Activated naive CD4-positive, alpha-beta T cell treated with anti-CD3 and anti-CD28 coated beads, Interleukin-2, amount 50 U/mL, for 24 hours (primary cell): ENCODE measurements around the gene NUDT4B.
"Not testable (repeated sequence)": the region's sequence is repeated elsewhere in the genome, so short reads cannot be mapped to it uniquely, and the experiment has no call there.

ENCODE experiments used
- H3K27ac Mint-ChIP-seq: one replicate; pipeline ENCODE4 v1.8.0; 2021; ENCODE audit warnings: mild to moderate bottlenecking, mixed read lengths
- H3K27me3 Mint-ChIP-seq: one replicate; pipeline ENCODE4 v1.8.0; 2021; ENCODE audit warnings: mixed read lengths
- H3K36me3 Mint-ChIP-seq: one replicate; pipeline ENCODE4 v1.8.0; 2021; ENCODE audit warnings: mixed read lengths
- H3K4me1 Mint-ChIP-seq: one replicate; pipeline ENCODE4 v1.8.0; 2021; ENCODE audit warnings: mixed read lengths
- H3K4me3 Mint-ChIP-seq: one replicate; pipeline ENCODE4 v1.8.0; 2021; ENCODE audit warnings: mild to moderate bottlenecking, mixed read lengths
- H3K9me3 Mint-ChIP-seq: one replicate; pipeline ENCODE4 v1.8.0; 2021; ENCODE audit warnings: mixed read lengths

Gene NUDT4B

GRCh38 chr1:148748563-148749334 lies at the start of gene NUDT4B:
Gene NUDT4B, plus strand, starts transcription at chr1:148748774. Its CDS starts 179 bp downstream, at chr1:148748953.
- H3K4me1 Mint-ChIP-seq, H3K27ac Mint-ChIP-seq, H3K4me3 Mint-ChIP-seq, H3K27me3 Mint-ChIP-seq, H3K9me3 Mint-ChIP-seq, H3K36me3 Mint-ChIP-seq: not testable (repeated sequence)

DNA sequence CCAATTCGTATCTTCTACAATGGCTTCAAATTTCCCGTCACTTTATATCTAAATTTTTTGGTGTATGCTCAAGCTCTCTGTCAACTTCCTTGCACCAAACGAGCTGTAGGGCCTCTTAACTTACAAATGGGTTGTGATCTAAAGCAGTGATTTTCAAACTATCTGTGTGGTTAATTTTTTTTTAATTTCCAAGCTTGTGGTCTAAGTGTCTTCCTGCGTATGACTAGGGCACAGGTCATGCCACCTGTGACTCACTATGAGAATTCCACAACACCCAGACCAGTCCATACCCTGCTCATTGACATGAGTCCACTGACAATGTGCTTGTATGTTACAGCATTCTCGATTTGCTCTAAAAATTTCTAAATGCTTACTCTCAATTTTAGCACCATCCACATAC lies 49.2 kb upstream of the NUDT4B start:
- H3K4me1 Mint-ChIP-seq, H3K27ac Mint-ChIP-seq, H3K36me3 Mint-ChIP-seq, H3K9me3 Mint-ChIP-seq, H3K4me3 Mint-ChIP-seq, H3K27me3 Mint-ChIP-seq: not testable (repeated sequence)

DNA sequence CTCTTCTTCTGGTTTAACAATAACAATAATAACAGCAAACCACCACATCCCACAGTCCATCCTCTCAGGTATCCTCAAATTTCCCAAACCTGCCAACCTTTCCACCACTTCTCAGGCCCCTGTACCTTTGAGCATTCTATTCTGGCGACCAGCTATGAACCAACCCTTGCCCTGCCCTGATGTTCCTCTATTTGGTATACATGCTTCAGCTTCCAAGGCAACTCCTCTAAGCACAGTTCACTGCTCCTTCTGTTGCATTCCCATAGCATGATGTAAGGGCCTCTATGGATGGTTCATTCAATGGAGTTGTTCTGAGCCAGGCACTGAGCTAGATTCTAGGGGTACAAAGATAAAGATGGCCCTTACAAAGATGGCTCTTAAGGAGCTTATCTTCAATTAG lies 46.3 kb upstream of the NUDT4B start:
- not testable (repeated sequence) for H3K27ac Mint-ChIP-seq, H3K4me3 Mint-ChIP-seq, H3K27me3 Mint-ChIP-seq, H3K4me1 Mint-ChIP-seq, H3K36me3 Mint-ChIP-seq, H3K9me3 Mint-ChIP-seq

GRCh38 chr1:148703973-148704591 lies 44.5 kb upstream of the NUDT4B start:
- H3K36me3 Mint-ChIP-seq, H3K27ac Mint-ChIP-seq, H3K27me3 Mint-ChIP-seq, H3K4me1 Mint-ChIP-seq, H3K9me3 Mint-ChIP-seq, H3K4me3 Mint-ChIP-seq: not testable (repeated sequence)

DNA sequence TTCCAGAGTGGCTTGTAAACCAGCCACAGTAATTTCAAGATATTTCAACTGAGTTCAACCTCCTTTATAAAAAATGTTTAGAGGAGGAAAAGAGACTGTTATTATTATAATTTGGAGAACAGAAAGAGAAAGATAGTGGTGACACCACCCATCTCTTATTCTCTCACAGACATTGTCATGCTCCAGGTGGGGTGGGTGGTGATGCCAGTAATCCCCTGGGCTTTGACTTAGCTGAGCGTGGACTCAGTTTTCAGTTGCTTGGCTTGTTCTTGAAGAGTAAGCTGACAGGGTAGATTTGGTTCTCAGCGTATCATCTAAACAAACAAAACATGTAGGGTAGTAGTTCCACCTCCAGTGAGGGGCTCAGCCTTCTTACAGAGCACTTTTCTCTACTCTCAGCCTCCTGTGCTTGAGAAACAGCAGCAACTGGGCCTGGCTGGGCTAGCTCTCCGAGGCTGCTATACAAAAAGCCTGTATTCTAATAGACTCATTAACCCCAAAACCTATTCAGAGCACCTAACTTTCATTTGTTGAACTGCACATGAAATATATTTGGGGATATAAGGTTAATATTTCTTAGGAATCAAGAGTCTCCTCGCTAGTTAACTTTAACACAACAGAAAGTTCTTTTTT lies 43.1 kb upstream of the NUDT4B start:
- not testable (repeated sequence) for H3K27ac Mint-ChIP-seq, H3K9me3 Mint-ChIP-seq, H3K4me3 Mint-ChIP-seq, H3K4me1 Mint-ChIP-seq, H3K27me3 Mint-ChIP-seq, H3K36me3 Mint-ChIP-seq

- H3K36me3 Mint-ChIP-seq, H3K4me3 Mint-ChIP-seq, H3K9me3 Mint-ChIP-seq, H3K4me1 Mint-ChIP-seq, H3K27ac Mint-ChIP-seq, H3K27me3 Mint-ChIP-seq: not testable (repeated sequence)
Observed at GRCh38 chr1:148708779-148709333, 39.7 kb upstream of the NUDT4B start.

- not testable (repeated sequence) for H3K27me3 Mint-ChIP-seq, H3K4me3 Mint-ChIP-seq, H3K4me1 Mint-ChIP-seq, H3K27ac Mint-ChIP-seq, H3K9me3 Mint-ChIP-seq, H3K36me3 Mint-ChIP-seq
Observed at GRCh38 chr1:148710772-148711523, 37.6 kb upstream of the NUDT4B start.

DNA sequence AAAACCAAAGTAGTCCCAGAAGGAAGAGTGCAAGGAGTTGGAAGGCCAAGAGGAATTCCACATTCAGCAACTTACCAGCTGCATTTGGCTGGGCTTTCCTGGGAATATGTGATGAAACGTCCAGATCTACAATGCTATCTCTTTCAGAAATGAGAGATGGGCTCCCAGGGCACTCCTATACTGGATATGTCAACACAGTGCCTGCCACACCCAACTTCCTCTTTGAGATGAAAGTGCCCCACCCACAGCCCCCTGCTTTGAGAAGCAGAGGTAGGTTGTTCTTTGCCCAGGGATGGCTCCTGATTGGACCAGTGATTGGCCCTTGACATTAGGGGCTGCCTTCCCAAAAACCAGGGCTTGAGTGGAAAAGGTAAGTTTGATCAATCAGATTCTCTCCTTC lies 36.2 kb upstream of the NUDT4B start:
- not testable (repeated sequence) for H3K4me3 Mint-ChIP-seq, H3K27me3 Mint-ChIP-seq, H3K4me1 Mint-ChIP-seq, H3K36me3 Mint-ChIP-seq, H3K9me3 Mint-ChIP-seq, H3K27ac Mint-ChIP-seq

DNA sequence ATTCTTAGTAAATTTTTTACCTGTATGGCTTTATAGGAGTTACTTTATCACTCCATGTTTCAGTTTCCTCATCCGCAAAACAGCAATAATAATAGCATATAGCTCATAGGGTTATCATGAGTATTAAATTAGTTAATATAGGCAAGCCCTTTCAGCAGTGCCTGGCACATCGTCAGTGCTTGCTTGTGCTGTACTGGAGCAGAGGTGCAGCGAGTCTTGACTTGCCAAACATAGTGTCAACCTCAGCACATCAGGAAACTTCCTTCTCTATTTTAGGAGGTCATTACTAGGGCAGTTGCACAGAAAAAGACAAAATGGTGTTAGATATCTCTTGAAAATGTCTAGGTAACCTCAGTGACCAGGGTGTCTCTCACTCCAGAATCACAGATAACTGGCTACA lies 33.1 kb upstream of the NUDT4B start:
- H3K36me3 Mint-ChIP-seq, H3K27ac Mint-ChIP-seq, H3K4me3 Mint-ChIP-seq, H3K9me3 Mint-ChIP-seq, H3K27me3 Mint-ChIP-seq, H3K4me1 Mint-ChIP-seq: not testable (repeated sequence)

GRCh38 chr1:148716966-148717520 lies 31.5 kb upstream of the NUDT4B start:
- H3K27me3 Mint-ChIP-seq, H3K9me3 Mint-ChIP-seq, H3K4me3 Mint-ChIP-seq, H3K36me3 Mint-ChIP-seq, H3K4me1 Mint-ChIP-seq, H3K27ac Mint-ChIP-seq: not testable (repeated sequence)

DNA sequence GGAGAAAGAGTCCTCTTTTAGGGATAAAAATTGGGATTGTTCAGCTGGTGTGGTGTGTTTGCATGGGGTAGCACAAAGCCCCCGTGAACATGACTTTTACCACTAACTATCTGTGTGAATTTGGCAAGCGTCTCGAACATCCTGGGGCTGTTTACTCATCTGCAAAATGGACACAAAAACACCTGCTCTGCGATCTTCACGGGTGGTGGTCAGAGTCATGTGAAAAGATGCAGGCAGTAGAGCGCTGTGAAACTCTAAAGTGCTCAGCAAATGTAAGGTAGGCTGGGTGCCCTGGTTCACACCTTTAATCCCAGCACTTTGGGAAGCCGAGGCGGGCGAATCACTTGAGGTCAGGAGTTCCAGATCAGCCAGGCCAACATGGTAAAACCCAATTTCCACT lies 27.7 kb upstream of the NUDT4B start:
- not testable (repeated sequence) for H3K27ac Mint-ChIP-seq, H3K9me3 Mint-ChIP-seq, H3K4me3 Mint-ChIP-seq, H3K36me3 Mint-ChIP-seq, H3K4me1 Mint-ChIP-seq, H3K27me3 Mint-ChIP-seq

- not testable (repeated sequence) for H3K27me3 Mint-ChIP-seq, H3K27ac Mint-ChIP-seq, H3K36me3 Mint-ChIP-seq, H3K4me3 Mint-ChIP-seq, H3K4me1 Mint-ChIP-seq, H3K9me3 Mint-ChIP-seq
Observed at GRCh38 chr1:148722758-148723157, 25.8 kb upstream of the NUDT4B start.

GRCh38 chr1:148723515-148723914 lies 25.1 kb upstream of the NUDT4B start:
- H3K4me1 Mint-ChIP-seq, H3K36me3 Mint-ChIP-seq, H3K4me3 Mint-ChIP-seq, H3K27me3 Mint-ChIP-seq, H3K9me3 Mint-ChIP-seq, H3K27ac Mint-ChIP-seq: not testable (repeated sequence)

GRCh38 chr1:148724872-148725271 lies 23.7 kb upstream of the NUDT4B start:
- not testable (repeated sequence) for H3K36me3 Mint-ChIP-seq, H3K27ac Mint-ChIP-seq, H3K9me3 Mint-ChIP-seq, H3K27me3 Mint-ChIP-seq, H3K4me3 Mint-ChIP-seq, H3K4me1 Mint-ChIP-seq

- not testable (repeated sequence) for H3K9me3 Mint-ChIP-seq, H3K27ac Mint-ChIP-seq, H3K4me1 Mint-ChIP-seq, H3K4me3 Mint-ChIP-seq, H3K27me3 Mint-ChIP-seq, H3K36me3 Mint-ChIP-seq
Observed at GRCh38 chr1:148727862-148728261, 20.7 kb upstream of the NUDT4B start.

DNA sequence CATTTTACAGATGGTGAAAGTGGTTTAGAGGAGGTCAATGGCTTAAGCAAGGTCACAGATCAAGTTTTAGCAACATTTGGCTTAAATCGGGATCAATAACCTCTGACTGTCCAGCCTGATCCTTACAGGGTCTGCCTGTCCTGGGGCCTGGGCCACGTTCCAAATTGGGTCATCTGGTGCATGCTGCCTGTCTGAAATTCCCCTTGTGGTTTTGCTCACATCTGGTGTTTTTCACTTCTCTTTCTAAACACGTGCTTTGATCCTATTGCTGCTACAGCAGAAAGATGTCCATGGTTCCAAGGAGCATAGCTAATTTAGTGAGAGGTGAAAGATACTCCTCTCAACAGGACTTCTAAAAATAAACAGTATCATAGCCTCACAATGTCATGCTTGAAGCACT lies 19.4 kb upstream of the NUDT4B start:
- H3K36me3 Mint-ChIP-seq, H3K27ac Mint-ChIP-seq, H3K9me3 Mint-ChIP-seq, H3K27me3 Mint-ChIP-seq, H3K4me3 Mint-ChIP-seq, H3K4me1 Mint-ChIP-seq: not testable (repeated sequence)
